ENCODE data around the gene TFEB. TPM values are rescaled to one million over a fixed set of nuclear protein-coding genes. Genes with fewer than 3 reads are reported as not detected.

Gene TFEB
- total RNA-seq, 1 donor from 2014 or later = 3.1 TPM

GRCh38 chr6:41733707-41734665, 1.4 kb downstream of the TFEB start:
- Mint-ChIP-seq H3K27me3 (ENCODE audit: unreplicated experiment) (peaks cover 3% of the 10 kb centered on the region), H3K27ac (ENCODE audit: unreplicated experiment) (peak overlapping the region; percentile 38), H3K36me3 (ENCODE audit: unreplicated experiment) (no peaks in the 10 kb centered on the region), H3K4me3 (ENCODE audit: unreplicated experiment) (peak overlapping the region; percentile 79), H3K4me1 (ENCODE audit: low read depth, unreplicated experiment) (peaks cover 4% of the 10 kb centered on the region), H3K9me3 (ENCODE audit: unreplicated experiment) (peaks cover 5% of the 10 kb centered on the region)
- peak; percentile 73 for DNase-seq
- TF ChIP-seq CTCF (IDR thresholded peaks at IDR 0.05; ENCODE audit: partially characterized antibody, unreplicated experiment) = no peak

GRCh38 chr6:41733360-41733706, 2.1 kb downstream of the TFEB start:
- H3K9me3 Mint-ChIP-seq (ENCODE audit: unreplicated experiment) = peaks cover 5% of the 10 kb centered on the region
- H3K27ac Mint-ChIP-seq (ENCODE audit: unreplicated experiment) = no peak overlapping the region
- H3K36me3 Mint-ChIP-seq (ENCODE audit: unreplicated experiment) = no peaks in the 10 kb centered on the region
- no peak for DNase-seq
- H3K27me3 Mint-ChIP-seq (ENCODE audit: unreplicated experiment) = peaks cover 3% of the 10 kb centered on the region
- H3K4me1 Mint-ChIP-seq (ENCODE audit: low read depth, unreplicated experiment) = peaks cover 4% of the 10 kb centered on the region
- no peak for TF ChIP-seq CTCF (IDR thresholded peaks at IDR 0.05; ENCODE audit: partially characterized antibody, unreplicated experiment)
- H3K4me3 Mint-ChIP-seq (ENCODE audit: unreplicated experiment) = peak overlapping the region; percentile 79

GRCh38 chr6:41732591-41733359, 2.6 kb downstream of the TFEB start:
- Mint-ChIP-seq H3K36me3 (ENCODE audit: unreplicated experiment) (no peaks in the 10 kb centered on the region), H3K9me3 (ENCODE audit: unreplicated experiment) (peaks cover 5% of the 10 kb centered on the region), H3K27me3 (ENCODE audit: unreplicated experiment) (peaks cover 3% of the 10 kb centered on the region), H3K27ac (ENCODE audit: unreplicated experiment) (no peak overlapping the region), H3K4me1 (ENCODE audit: low read depth, unreplicated experiment) (peaks cover 4% of the 10 kb centered on the region), H3K4me3 (ENCODE audit: unreplicated experiment) (no peak overlapping the region)
- no peak for TF ChIP-seq CTCF (IDR thresholded peaks at IDR 0.05; ENCODE audit: partially characterized antibody, unreplicated experiment)
- DNase-seq = no peak

- Mint-ChIP-seq H3K27ac (ENCODE audit: unreplicated experiment) (no peak overlapping the region), H3K36me3 (ENCODE audit: unreplicated experiment) (no peaks in the 10 kb centered on the region), H3K4me1 (ENCODE audit: low read depth, unreplicated experiment) (peaks cover 4% of the 10 kb centered on the region), H3K4me3 (ENCODE audit: unreplicated experiment) (no peak overlapping the region), H3K27me3 (ENCODE audit: unreplicated experiment) (peaks cover 3% of the 10 kb centered on the region), H3K9me3 (ENCODE audit: unreplicated experiment) (peaks cover 5% of the 10 kb centered on the region)
- TF ChIP-seq CTCF (IDR thresholded peaks at IDR 0.05; ENCODE audit: partially characterized antibody, unreplicated experiment) = no peak
- DNase-seq = no peak
Observed at GRCh38 chr6:41732149-41732548, 3.3 kb downstream of the TFEB start.

Data from glutamatergic neuron (in vitro differentiated cells).